ENCODE results near the gene GPC6. TPM values are rescaled to one million over a fixed set of nuclear protein-coding genes. Genes with fewer than 3 reads are reported as not detected.

The GPC6 gene
- total RNA-seq, 5 donors from 2014 or later (not counting 1 experiment from before 2014, with no cell fraction given) = 0.03 to 0.18 (median 0.06) TPM; not detected in 2

GRCh38 chr13:93328943-93329342 is 102.3 kb downstream of the GPC6 start:
- DNase-seq = no peak
- Histone ChIP-seq H3K4me3 (ENCODE audit: control insufficient read depth in 1 of 2, extremely low read depth in 1 of 2, low read length in 1 of 2) (no peak overlapping the region), H3K36me3 (ENCODE audit: control insufficient read depth in 2 of 2, extremely low read depth in 1 of 2, insufficient read depth in 1 of 2, low read length in 1 of 2) (no peaks in the 10 kb centered on the region), H3K4me1 (ENCODE audit: control insufficient read depth in 1 of 2, extremely low read depth in 1 of 2, insufficient read depth in 2 of 2, low read length in 2 of 2) (no peaks in the 10 kb centered on the region), H3K9me3 (no peaks in the 10 kb centered on the region), H3K27ac (ENCODE audit: low read length) (no peak overlapping the region), H3K27me3 (replicated peaks in 1 of 2; ENCODE audit: control insufficient read depth in 2 of 2, extremely low read depth in 1 of 2, insufficient read depth in 2 of 2, low read length in 1 of 2) (no peaks in the 10 kb centered on the region)
- H3K36me3 Mint-ChIP-seq = no peaks in the 10 kb centered on the region
- no peak overlapping the region for H3K4me3 Mint-ChIP-seq
- peaks cover 0 to 13% (median 0%) of the 10 kb centered on the region in 3 donors for H3K9me3 Mint-ChIP-seq
- no CpG with 5 or more reads among the region's 2 CpGs for WGBS (ENCODE audit: insufficient coverage)
- H3K4me1 Mint-ChIP-seq = no peaks in the 10 kb centered on the region
- ChIA-PET CTCF (no interaction called here), POLR2A (no interaction called here)
- no peak for ATAC-seq (replicated peaks in 1 of 4)
- H3K27ac Mint-ChIP-seq = no peak overlapping the region
- H3K27me3 Mint-ChIP-seq = no peaks in the 10 kb centered on the region

- H3K9me3 Mint-ChIP-seq = peaks cover 5 to 7% (median 6%) of the 10 kb centered on the region in 3 donors
- H3K27me3 Mint-ChIP-seq = no peaks in the 10 kb centered on the region
- Histone ChIP-seq H3K27ac (ENCODE audit: low read length) (no peak overlapping the region), H3K4me1 (ENCODE audit: control insufficient read depth in 1 of 2, extremely low read depth in 1 of 2, insufficient read depth in 2 of 2, low read length in 2 of 2) (no peaks in the 10 kb centered on the region), H3K36me3 (ENCODE audit: control insufficient read depth in 2 of 2, extremely low read depth in 1 of 2, insufficient read depth in 1 of 2, low read length in 1 of 2) (no peaks in the 10 kb centered on the region), H3K4me3 (ENCODE audit: control insufficient read depth in 1 of 2, extremely low read depth in 1 of 2, low read length in 1 of 2) (no peak overlapping the region), H3K27me3 (replicated peaks in 1 of 2; ENCODE audit: control insufficient read depth in 2 of 2, extremely low read depth in 1 of 2, insufficient read depth in 2 of 2, low read length in 1 of 2) (no peaks in the 10 kb centered on the region), H3K9me3 (no peaks in the 10 kb centered on the region)
- no peak overlapping the region for H3K4me3 Mint-ChIP-seq
- ChIA-PET POLR2A (no interaction called here), CTCF (no interaction called here)
- WGBS (ENCODE audit: insufficient coverage) = 50% methylated on average over 1 of the region's 4 CpGs
- DNase-seq (no peak), ATAC-seq (replicated peaks in 1 of 4) (no peak)
- H3K27ac Mint-ChIP-seq = no peak overlapping the region
- no peaks in the 10 kb centered on the region for H3K4me1 Mint-ChIP-seq
- H3K36me3 Mint-ChIP-seq = no peaks in the 10 kb centered on the region
These were observed 110.1 kb downstream of the GPC6 start for GRCh38 chr13:93336728-93337127.

GRCh38 chr13:93338030-93338429 is 111.4 kb downstream of the GPC6 start:
- no peaks in the 10 kb centered on the region for H3K9me3 ChIP-seq
- DNase-seq = no peak
- ChIA-PET POLR2A (no interaction called here), CTCF (no interaction called here)
- H3K27ac ChIP-seq (ENCODE audit: low read length) = no peak overlapping the region
- Mint-ChIP-seq H3K4me3 (no peak overlapping the region), H3K4me1 (no peaks in the 10 kb centered on the region), H3K36me3 (no peaks in the 10 kb centered on the region), H3K27me3 (no peaks in the 10 kb centered on the region), H3K9me3 (peaks cover 0 to 7% (median 6%) of the 10 kb centered on the region in 3 donors), H3K27ac (no peak overlapping the region)
- no peaks in the 10 kb centered on the region for H3K27me3 ChIP-seq (replicated peaks in 1 of 2; ENCODE audit: control insufficient read depth in 2 of 2, extremely low read depth in 1 of 2, insufficient read depth in 2 of 2, low read length in 1 of 2)
- H3K36me3 ChIP-seq (ENCODE audit: control insufficient read depth in 2 of 2, extremely low read depth in 1 of 2, insufficient read depth in 1 of 2, low read length in 1 of 2) = no peaks in the 10 kb centered on the region
- no CpG with 5 or more reads among the region's 5 CpGs for WGBS (ENCODE audit: insufficient coverage)
- no peak overlapping the region for H3K4me3 ChIP-seq (ENCODE audit: control insufficient read depth in 1 of 2, extremely low read depth in 1 of 2, low read length in 1 of 2)
- no peak for ATAC-seq (replicated peaks in 1 of 4)
- no peaks in the 10 kb centered on the region for H3K4me1 ChIP-seq (ENCODE audit: control insufficient read depth in 1 of 2, extremely low read depth in 1 of 2, insufficient read depth in 2 of 2, low read length in 2 of 2)

GRCh38 chr13:93338906-93339305 is 112.3 kb downstream of the GPC6 start:
- ChIA-PET CTCF (interaction anchor here in 1 of 2 donors (0.7 kb wide), 1 partner anchor 13 kb away, joined by 3 read pairs; no protein-coding TSS in a partner anchor), POLR2A (no interaction called here)
- Mint-ChIP-seq H3K27ac (no peak overlapping the region), H3K4me3 (no peak overlapping the region), H3K27me3 (no peaks in the 10 kb centered on the region), H3K4me1 (no peaks in the 10 kb centered on the region), H3K9me3 (peaks cover 0 to 7% (median 6%) of the 10 kb centered on the region in 3 donors), H3K36me3 (no peaks in the 10 kb centered on the region)
- Histone ChIP-seq H3K27ac (ENCODE audit: low read length) (no peak overlapping the region), H3K4me3 (ENCODE audit: control insufficient read depth in 1 of 2, extremely low read depth in 1 of 2, low read length in 1 of 2) (no peak overlapping the region), H3K27me3 (replicated peaks in 1 of 2; ENCODE audit: control insufficient read depth in 2 of 2, extremely low read depth in 1 of 2, insufficient read depth in 2 of 2, low read length in 1 of 2) (no peaks in the 10 kb centered on the region), H3K9me3 (no peaks in the 10 kb centered on the region), H3K36me3 (ENCODE audit: control insufficient read depth in 2 of 2, extremely low read depth in 1 of 2, insufficient read depth in 1 of 2, low read length in 1 of 2) (no peaks in the 10 kb centered on the region), H3K4me1 (ENCODE audit: control insufficient read depth in 1 of 2, extremely low read depth in 1 of 2, insufficient read depth in 2 of 2, low read length in 2 of 2) (no peaks in the 10 kb centered on the region)
- 70% methylated on average over 2 of the region's 2 CpGs for WGBS (ENCODE audit: insufficient coverage)
- ATAC-seq (replicated peaks in 1 of 4) = no peak
- no peak for DNase-seq

GRCh38 chr13:93339550-93339949 is 112.9 kb downstream of the GPC6 start:
- Mint-ChIP-seq H3K36me3 (no peaks in the 10 kb centered on the region), H3K27ac (no peak overlapping the region), H3K4me3 (no peak overlapping the region), H3K9me3 (peaks cover 4 to 7% (median 6%) of the 10 kb centered on the region in 3 donors), H3K27me3 (no peaks in the 10 kb centered on the region), H3K4me1 (no peaks in the 10 kb centered on the region)
- Histone ChIP-seq H3K36me3 (ENCODE audit: control insufficient read depth in 2 of 2, extremely low read depth in 1 of 2, insufficient read depth in 1 of 2, low read length in 1 of 2) (no peaks in the 10 kb centered on the region), H3K4me3 (ENCODE audit: control insufficient read depth in 1 of 2, extremely low read depth in 1 of 2, low read length in 1 of 2) (no peak overlapping the region), H3K27ac (ENCODE audit: low read length) (no peak overlapping the region), H3K9me3 (no peaks in the 10 kb centered on the region), H3K27me3 (replicated peaks in 1 of 2; ENCODE audit: control insufficient read depth in 2 of 2, extremely low read depth in 1 of 2, insufficient read depth in 2 of 2, low read length in 1 of 2) (no peaks in the 10 kb centered on the region), H3K4me1 (ENCODE audit: control insufficient read depth in 1 of 2, extremely low read depth in 1 of 2, insufficient read depth in 2 of 2, low read length in 2 of 2) (no peaks in the 10 kb centered on the region)
- WGBS (ENCODE audit: insufficient coverage) = 88% methylated on average over 1 of the region's 4 CpGs
- no peak for ATAC-seq (replicated peaks in 1 of 4)
- DNase-seq = no peak
- ChIA-PET POLR2A (no interaction called here), CTCF (no interaction called here)

GRCh38 chr13:93341517-93341916 is 114.9 kb downstream of the GPC6 start:
- ATAC-seq (replicated peaks in 1 of 4) (no peak), DNase-seq (no peak)
- no peak overlapping the region for H3K4me3 Mint-ChIP-seq
- Histone ChIP-seq H3K4me1 (ENCODE audit: control insufficient read depth in 1 of 2, extremely low read depth in 1 of 2, insufficient read depth in 2 of 2, low read length in 2 of 2) (no peaks in the 10 kb centered on the region), H3K27me3 (replicated peaks in 1 of 2; ENCODE audit: control insufficient read depth in 2 of 2, extremely low read depth in 1 of 2, insufficient read depth in 2 of 2, low read length in 1 of 2) (no peaks in the 10 kb centered on the region), H3K9me3 (no peaks in the 10 kb centered on the region), H3K4me3 (ENCODE audit: control insufficient read depth in 1 of 2, extremely low read depth in 1 of 2, low read length in 1 of 2) (no peak overlapping the region), H3K27ac (ENCODE audit: low read length) (no peak overlapping the region), H3K36me3 (ENCODE audit: control insufficient read depth in 2 of 2, extremely low read depth in 1 of 2, insufficient read depth in 1 of 2, low read length in 1 of 2) (no peaks in the 10 kb centered on the region)
- ChIA-PET POLR2A (no interaction called here), CTCF (no interaction called here)
- H3K4me1 Mint-ChIP-seq = no peaks in the 10 kb centered on the region
- no CpG with 5 or more reads among the region's 4 CpGs for WGBS (ENCODE audit: insufficient coverage)
- peaks cover 5 to 7% (median 6%) of the 10 kb centered on the region in 3 donors for H3K9me3 Mint-ChIP-seq
- H3K27me3 Mint-ChIP-seq = no peaks in the 10 kb centered on the region
- H3K27ac Mint-ChIP-seq = no peak overlapping the region
- H3K36me3 Mint-ChIP-seq = no peaks in the 10 kb centered on the region

GRCh38 chr13:93343097-93343496 is 116.5 kb downstream of the GPC6 start:
- Mint-ChIP-seq H3K27me3 (no peaks in the 10 kb centered on the region), H3K27ac (no peak overlapping the region)
- no peaks in the 10 kb centered on the region for H3K9me3 ChIP-seq

More at GRCh38 chr13:93343097-93343496, 116.5 kb downstream of the GPC6 start:
- DNase-seq (no peak), ATAC-seq (replicated peaks in 1 of 4) (no peak)
- Mint-ChIP-seq H3K4me1 (no peaks in the 10 kb centered on the region), H3K9me3 (peaks cover 5 to 7% (median 6%) of the 10 kb centered on the region in 3 donors), H3K36me3 (no peaks in the 10 kb centered on the region), H3K4me3 (no peak overlapping the region)
- Histone ChIP-seq H3K4me1 (ENCODE audit: control insufficient read depth in 1 of 2, extremely low read depth in 1 of 2, insufficient read depth in 2 of 2, low read length in 2 of 2) (no peaks in the 10 kb centered on the region), H3K4me3 (ENCODE audit: control insufficient read depth in 1 of 2, extremely low read depth in 1 of 2, low read length in 1 of 2) (no peak overlapping the region), H3K27ac (ENCODE audit: low read length) (no peak overlapping the region), H3K36me3 (ENCODE audit: control insufficient read depth in 2 of 2, extremely low read depth in 1 of 2, insufficient read depth in 1 of 2, low read length in 1 of 2) (no peaks in the 10 kb centered on the region), H3K27me3 (replicated peaks in 1 of 2; ENCODE audit: control insufficient read depth in 2 of 2, extremely low read depth in 1 of 2, insufficient read depth in 2 of 2, low read length in 1 of 2) (no peaks in the 10 kb centered on the region)
- WGBS (ENCODE audit: insufficient coverage) = 59% methylated on average over 3 of the region's 4 CpGs
- CTCF ChIA-PET = no interaction called here
- POLR2A ChIA-PET = no interaction called here

Measured in T-cell (primary cell).